ENCODE results near the gene SLC12A8. TPM values are rescaled to one million over a fixed set of nuclear protein-coding genes. Genes with fewer than 3 reads are reported as not detected.

Gene SLC12A8
- total and polyA plus RNA-seq, 4 donors: 4.2 to 5.2 (median 4.9) TPM

- H3K27ac ChIP-seq (ENCODE audit: low read depth, low read length): no peak overlapping the region
- DNase-seq (ENCODE audit: low read depth in 4 of 6, low spot score in 6 of 6): no peak
- H3K36me3 ChIP-seq (ENCODE audit: control insufficient read depth, insufficient read depth, low read length): no peaks in the 10 kb centered on the region
- 81% methylated on average over 4 of the region's 7 CpGs for WGBS (ENCODE audit: insufficient coverage)
- H3K4me1 ChIP-seq (ENCODE audit: control insufficient read depth, insufficient read depth, low read length): peaks cover 11% of the 10 kb centered on the region
- no peak overlapping the region for H3K4me3 ChIP-seq (ENCODE audit: low read depth, low read length)
- no peaks in the 10 kb centered on the region for H3K9me3 ChIP-seq (ENCODE audit: control insufficient read depth, insufficient read depth, low read length)
- peaks cover 12% of the 10 kb centered on the region for H3K27me3 ChIP-seq (ENCODE audit: control insufficient read depth, insufficient read depth, low read length)
These were observed 5.0 kb downstream of the SLC12A8 start for GRCh38 chr3:125207507-125207906.

- H3K4me1 ChIP-seq (ENCODE audit: control insufficient read depth, insufficient read depth, low read length): peaks cover 5% of the 10 kb centered on the region
- no peak for DNase-seq (ENCODE audit: low read depth in 4 of 6, low spot score in 6 of 6)
- WGBS (ENCODE audit: insufficient coverage): 71% methylated on average over 6 of the region's 6 CpGs
- no peaks in the 10 kb centered on the region for H3K9me3 ChIP-seq (ENCODE audit: control insufficient read depth, insufficient read depth, low read length)
- no peaks in the 10 kb centered on the region for H3K36me3 ChIP-seq (ENCODE audit: control insufficient read depth, insufficient read depth, low read length)
- H3K4me3 ChIP-seq (ENCODE audit: low read depth, low read length): no peak overlapping the region
- peaks cover 10% of the 10 kb centered on the region for H3K27me3 ChIP-seq (ENCODE audit: control insufficient read depth, insufficient read depth, low read length)
- H3K27ac ChIP-seq (ENCODE audit: low read depth, low read length): no peak overlapping the region
These were observed 5.6 kb downstream of the SLC12A8 start for GRCh38 chr3:125206934-125207333.

GRCh38 chr3:125203731-125204130 lies 8.8 kb downstream of the SLC12A8 start:
- no peak overlapping the region for H3K4me3 ChIP-seq (ENCODE audit: low read depth, low read length)
- no peaks in the 10 kb centered on the region for H3K36me3 ChIP-seq (ENCODE audit: control insufficient read depth, insufficient read depth, low read length)
- H3K9me3 ChIP-seq (ENCODE audit: control insufficient read depth, insufficient read depth, low read length): no peaks in the 10 kb centered on the region
- H3K4me1 ChIP-seq (ENCODE audit: control insufficient read depth, insufficient read depth, low read length): no peaks in the 10 kb centered on the region
- no peaks in the 10 kb centered on the region for H3K27me3 ChIP-seq (ENCODE audit: control insufficient read depth, insufficient read depth, low read length)
- no peak for DNase-seq (ENCODE audit: low read depth in 4 of 6, low spot score in 6 of 6)
- no peak overlapping the region for H3K27ac ChIP-seq (ENCODE audit: low read depth, low read length)

- Histone ChIP-seq H3K4me3 (ENCODE audit: low read depth, low read length) (no peak overlapping the region), H3K9me3 (ENCODE audit: control insufficient read depth, insufficient read depth, low read length) (no peaks in the 10 kb centered on the region), H3K36me3 (ENCODE audit: control insufficient read depth, insufficient read depth, low read length) (no peaks in the 10 kb centered on the region), H3K27me3 (ENCODE audit: control insufficient read depth, insufficient read depth, low read length) (no peaks in the 10 kb centered on the region), H3K4me1 (ENCODE audit: control insufficient read depth, insufficient read depth, low read length) (no peaks in the 10 kb centered on the region), H3K27ac (ENCODE audit: low read depth, low read length) (no peak overlapping the region)
- no CpG with 5 or more reads among the region's 4 CpGs for WGBS (ENCODE audit: insufficient coverage)
- DNase-seq (ENCODE audit: low read depth in 4 of 6, low spot score in 6 of 6): no peak
These were observed 10.4 kb downstream of the SLC12A8 start for GRCh38 chr3:125202197-125202596.

GRCh38 chr3:125200731-125201139 lies 11.8 kb downstream of the SLC12A8 start:
- no peak overlapping the region for H3K27ac ChIP-seq (ENCODE audit: low read depth, low read length)
- no peaks in the 10 kb centered on the region for H3K4me1 ChIP-seq (ENCODE audit: control insufficient read depth, insufficient read depth, low read length)
- no peaks in the 10 kb centered on the region for H3K36me3 ChIP-seq (ENCODE audit: control insufficient read depth, insufficient read depth, low read length)
- WGBS (ENCODE audit: insufficient coverage): 90% methylated on average over 2 of the region's 6 CpGs
- H3K9me3 ChIP-seq (ENCODE audit: control insufficient read depth, insufficient read depth, low read length): no peaks in the 10 kb centered on the region
- H3K27me3 ChIP-seq (ENCODE audit: control insufficient read depth, insufficient read depth, low read length): no peaks in the 10 kb centered on the region
- H3K4me3 ChIP-seq (ENCODE audit: low read depth, low read length): no peak overlapping the region
- DNase-seq (ENCODE audit: low read depth in 4 of 6, low spot score in 6 of 6): no peak

GRCh38 chr3:125194849-125195601 lies 17.5 kb downstream of the SLC12A8 start:
- WGBS (ENCODE audit: insufficient coverage): 28% methylated on average over 2 of the region's 5 CpGs
- peak in 1 of 6 donors; percentile 73 for DNase-seq (ENCODE audit: low read depth in 4 of 6, low spot score in 6 of 6)
- peak overlapping the region; percentile 25 for H3K27ac ChIP-seq (ENCODE audit: low read depth, low read length)

GRCh38 chr3:125194061-125194848 lies 18.3 kb downstream of the SLC12A8 start:
- Histone ChIP-seq H3K4me1 (ENCODE audit: control insufficient read depth, insufficient read depth, low read length) (peaks cover 6% of the 10 kb centered on the region), H3K9me3 (ENCODE audit: control insufficient read depth, insufficient read depth, low read length) (no peaks in the 10 kb centered on the region), H3K36me3 (ENCODE audit: control insufficient read depth, insufficient read depth, low read length) (no peaks in the 10 kb centered on the region), H3K27me3 (ENCODE audit: control insufficient read depth, insufficient read depth, low read length) (no peaks in the 10 kb centered on the region), H3K4me3 (ENCODE audit: low read depth, low read length) (no peak overlapping the region), H3K27ac (ENCODE audit: low read depth, low read length) (no peak overlapping the region)
- 76% methylated on average over 5 of the region's 7 CpGs for WGBS (ENCODE audit: insufficient coverage)
- DNase-seq (ENCODE audit: low read depth in 4 of 6, low spot score in 6 of 6): no peak

More at GRCh38 chr3:125194849-125195601, 17.5 kb downstream of the SLC12A8 start:
- Histone ChIP-seq H3K27me3 (ENCODE audit: control insufficient read depth, insufficient read depth, low read length) (no peaks in the 10 kb centered on the region), H3K4me1 (ENCODE audit: control insufficient read depth, insufficient read depth, low read length) (peaks cover 6% of the 10 kb centered on the region), H3K4me3 (ENCODE audit: low read depth, low read length) (no peak overlapping the region), H3K9me3 (ENCODE audit: control insufficient read depth, insufficient read depth, low read length) (no peaks in the 10 kb centered on the region), H3K36me3 (ENCODE audit: control insufficient read depth, insufficient read depth, low read length) (no peaks in the 10 kb centered on the region)

- H3K36me3 ChIP-seq (ENCODE audit: control insufficient read depth, insufficient read depth, low read length): no peaks in the 10 kb centered on the region
- no peak for DNase-seq (ENCODE audit: low read depth in 4 of 6, low spot score in 6 of 6)
- H3K4me3 ChIP-seq (ENCODE audit: low read depth, low read length): no peak overlapping the region
- H3K9me3 ChIP-seq (ENCODE audit: control insufficient read depth, insufficient read depth, low read length): no peaks in the 10 kb centered on the region
- H3K27me3 ChIP-seq (ENCODE audit: control insufficient read depth, insufficient read depth, low read length): no peaks in the 10 kb centered on the region
- no peak overlapping the region for H3K27ac ChIP-seq (ENCODE audit: low read depth, low read length)
- WGBS (ENCODE audit: insufficient coverage): 62% methylated on average over 7 of the region's 12 CpGs
- H3K4me1 ChIP-seq (ENCODE audit: control insufficient read depth, insufficient read depth, low read length): peaks cover 7% of the 10 kb centered on the region
These were observed 20.1 kb downstream of the SLC12A8 start for GRCh38 chr3:125192190-125193035.

- no peaks in the 10 kb centered on the region for H3K36me3 ChIP-seq (ENCODE audit: control insufficient read depth, insufficient read depth, low read length)
- no peaks in the 10 kb centered on the region for H3K27me3 ChIP-seq (ENCODE audit: control insufficient read depth, insufficient read depth, low read length)
- WGBS (ENCODE audit: insufficient coverage): 86% methylated on average over 7 of the region's 7 CpGs
- DNase-seq (ENCODE audit: low read depth in 4 of 6, low spot score in 6 of 6): no peak
- peaks cover 14% of the 10 kb centered on the region for H3K4me1 ChIP-seq (ENCODE audit: control insufficient read depth, insufficient read depth, low read length)
- no peak overlapping the region for H3K27ac ChIP-seq (ENCODE audit: low read depth, low read length)
- H3K9me3 ChIP-seq (ENCODE audit: control insufficient read depth, insufficient read depth, low read length): no peaks in the 10 kb centered on the region
- H3K4me3 ChIP-seq (ENCODE audit: low read depth, low read length): no peak overlapping the region
These were observed 20.8 kb downstream of the SLC12A8 start for GRCh38 chr3:125191730-125192129.

Measured in spinal cord (tissue), 10 donors.